GM10248 (cell line): ENCODE results near the gene TP53.

Experiments used
- CTCF ChIA-PET: fragments of 300-600 bp; sonication (Branson Sonifier 250); formaldehyde crosslinking; extraction: SDS; loops from one replicate; lab custom pipeline; 2021; ENCODE audit warnings: antibody characterized with exemption; lab: Yijun Ruan, JAX
- POLR2A ChIA-PET: fragments of 350-650 bp; sonication (Branson Sonifier 250); formaldehyde crosslinking; extraction: SDS; loops from one replicate; lab custom pipeline; 2020; ENCODE audit warnings: antibody characterized with exemption; lab: Yijun Ruan, JAX
- DNase-seq: peaks from one replicate; pipeline ENCODE4 v3.0.0; 2012; ENCODE audit errors: extremely low spot score
- CTCF ChIP-seq: IDR thresholded peaks from 2 replicates; pipeline ENCODE4 v1.5.1; 2012; ENCODE audit warnings: mild to moderate bottlenecking, low read depth; ENCODE audit errors: extremely low read depth, missing control alignments, control extremely low read depth

Gene TP53

DNA sequence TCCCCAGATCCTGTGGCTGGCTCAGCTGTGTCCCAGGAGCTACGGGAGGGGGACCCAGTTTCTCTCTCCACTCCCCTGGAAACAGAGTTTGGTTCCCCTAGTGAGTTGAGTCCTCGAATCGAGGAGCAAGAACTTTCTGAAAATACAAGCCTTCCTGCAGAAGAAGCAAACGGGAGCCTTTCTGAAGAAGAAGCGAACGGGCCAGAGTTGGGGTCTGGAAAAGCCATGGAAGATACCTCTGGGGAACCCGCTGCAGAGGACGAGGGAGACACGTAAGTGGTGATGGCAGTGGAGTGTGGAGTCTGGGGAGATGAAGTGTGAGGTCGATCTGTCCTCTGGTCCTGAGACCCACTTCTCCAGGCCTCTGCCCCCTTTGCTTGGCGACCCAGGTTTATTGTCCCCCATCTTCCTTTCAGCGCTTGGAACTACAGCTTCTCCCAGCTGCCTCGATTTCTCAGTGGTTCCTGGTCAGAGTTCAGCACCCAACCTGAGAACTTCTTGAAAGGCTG is 1.6 kb upstream of the TP53 start:
- ChIA-PET POLR2A (interaction anchor here (2.4 kb wide), 1 partner anchor 115 kb away, joined by 9 read pairs; no protein-coding TSS in a partner anchor), CTCF (interaction anchor here (0.8 to 5.5 kb wide), 16 partner anchors 10 to 368 kb away, joined by 3 to 112 read pairs (median 9); partner anchors contain the start of genes ATP1B2, EFNB3, SAT2 and SHBG)
- no peak for TF ChIP-seq CTCF
- no peak for DNase-seq

DNA sequence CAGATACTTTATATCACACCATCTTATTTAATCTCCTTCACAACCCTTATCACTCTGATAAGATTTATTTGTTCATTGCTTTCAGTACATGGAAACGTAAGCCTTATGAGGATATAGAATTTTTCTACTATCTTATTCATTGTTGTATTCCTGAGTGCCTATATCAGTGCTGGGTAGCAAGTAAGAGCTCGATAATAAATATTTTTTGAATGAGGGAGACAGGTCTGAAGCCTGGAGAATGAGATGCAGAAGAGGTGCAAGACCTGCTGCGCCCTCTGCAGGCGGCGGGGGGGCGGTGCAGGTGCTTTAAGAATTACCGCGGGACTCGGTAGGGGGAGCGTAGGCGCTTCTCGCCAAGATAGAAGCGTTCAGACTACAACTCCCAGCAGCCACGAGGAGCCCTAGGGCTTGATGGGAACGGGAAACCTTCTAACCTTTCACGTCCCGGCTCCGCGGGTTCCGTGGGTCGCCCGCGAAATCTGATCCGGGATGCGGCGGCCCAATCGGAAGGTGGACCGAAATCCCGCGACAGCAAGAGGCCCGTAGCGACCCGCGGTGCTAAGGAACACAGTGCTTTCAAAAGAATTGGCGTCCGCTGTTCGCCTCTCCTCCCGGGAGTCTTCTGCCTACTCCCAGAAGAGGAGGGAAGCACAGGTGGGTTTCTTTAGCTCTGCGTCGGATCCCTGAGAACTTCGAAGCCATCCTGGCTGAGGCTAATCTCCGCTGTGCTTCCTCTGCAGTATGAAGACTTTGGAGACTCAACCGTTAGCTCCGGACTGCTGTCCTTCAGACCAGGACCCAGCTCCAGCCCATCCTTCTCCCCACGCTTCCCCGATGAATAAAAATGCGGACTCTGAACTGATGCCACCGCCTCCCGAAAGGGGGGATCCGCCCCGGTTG is 868 bp upstream of the TP53 start, which contains the start of gene WRAP53:
Gene WRAP53, plus strand, starts transcription at position 570 of the 900 bp plus-strand sequence. Its CDS starts 172 bp downstream, at position 742.
- POLR2A ChIA-PET, result interaction anchor here (0.5 to 2.4 kb wide), 21 partner anchors 12 to 556 kb away, joined by 3 to 18 read pairs (median 4); partner anchors contain the start of genes ATP1B2, CD68, FXR2 and MPDU1
- peak; percentile 99 for TF ChIP-seq CTCF
- peak; percentile 96 for DNase-seq
- CTCF ChIA-PET, result interaction anchor here (0.6 to 5.5 kb wide), 50 partner anchors 9 to 664 kb away, joined by 3 to 112 read pairs (median 4); partner anchors contain the start of genes ATP1B2, CD68, EFNB3 and FXR2

DNA sequence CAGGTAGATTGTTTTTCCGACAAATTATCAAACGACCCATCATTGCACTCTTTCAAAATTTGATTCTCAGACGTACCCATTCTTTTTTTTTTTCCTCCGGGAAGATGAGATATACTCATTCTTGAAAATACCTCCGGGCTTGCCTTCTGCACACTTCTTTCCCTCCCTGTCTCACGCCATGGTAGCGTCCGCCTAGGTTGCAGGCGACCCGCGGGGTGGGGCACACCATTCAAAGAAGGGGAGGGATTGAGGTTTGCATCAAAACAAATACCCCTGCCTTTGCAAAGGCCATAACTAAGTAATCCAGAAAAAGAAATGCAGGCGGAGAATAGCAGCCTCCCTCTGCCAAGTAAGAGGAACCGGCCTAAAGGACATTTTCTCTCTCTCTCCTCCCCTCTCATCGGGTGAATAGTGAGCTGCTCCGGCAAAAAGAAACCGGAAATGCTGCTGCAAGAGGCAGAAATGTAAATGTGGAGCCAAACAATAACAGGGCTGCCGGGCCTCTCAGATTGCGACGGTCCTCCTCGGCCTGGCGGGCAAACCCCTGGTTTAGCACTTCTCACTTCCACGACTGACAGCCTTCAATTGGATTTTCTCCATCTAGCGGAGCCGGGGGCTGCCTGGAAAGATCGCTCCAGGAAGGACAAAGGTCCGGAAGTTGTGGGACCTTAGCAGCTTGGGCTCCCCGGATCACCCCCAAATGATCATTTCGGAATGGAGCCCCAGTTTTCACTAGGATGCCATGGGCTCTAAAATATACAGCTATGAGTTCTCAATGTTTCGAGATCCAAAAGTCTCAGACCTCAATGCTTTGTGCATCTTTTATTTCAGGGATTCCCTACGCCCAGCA is 843 bp downstream of the TP53 start:
- ChIA-PET POLR2A (interaction anchor here (0.6 to 2.4 kb wide), 17 partner anchors 14 to 467 kb away, joined by 3 to 18 read pairs (median 3); partner anchors contain the start of genes ACADVL, ATP1B2, DLG4 and NAA38), CTCF (interaction anchor here (0.9 to 5.5 kb wide), 29 partner anchors 11 to 665 kb away, joined by 3 to 112 read pairs (median 6); partner anchors contain the start of genes ATP1B2, CD68, EFNB3 and FXR2)
- DNase-seq, result peak; percentile 75
- TF ChIP-seq CTCF, result no peak

- no peak for TF ChIP-seq CTCF
- POLR2A ChIA-PET, result interaction anchor here (0.6 to 1.8 kb wide), 8 partner anchors 13 to 466 kb away, joined by 3 to 12 read pairs (median 3); partner anchors contain the start of genes ACADVL, ATP1B2, DLG4 and POLR2A
- CTCF ChIA-PET, result interaction anchor here (1.2 to 5.5 kb wide), 7 partner anchors 10 to 330 kb away, joined by 4 to 112 read pairs (median 8); partner anchors contain the start of genes ATP1B2, SHBG and SOX15
- peak; percentile 89 for DNase-seq
Observed at GRCh38 chr17:7685533-7686221, 1.6 kb downstream of the TP53 start.

GRCh38 chr17:7684851-7685532 is 2.3 kb downstream of the TP53 start:
- POLR2A ChIA-PET, result interaction anchor here (1.8 kb wide), 1 partner anchor 34 kb away, joined by 12 read pairs; the partner anchor contains the start of gene ATP1B2

More at GRCh38 chr17:7684851-7685532, 2.3 kb downstream of the TP53 start:
- no peak for TF ChIP-seq CTCF
- CTCF ChIA-PET, result interaction anchor here (1.9 to 5.5 kb wide), 2 partner anchors 11 to 52 kb away, joined by 5 to 112 read pairs; partner anchors contain the start of gene SHBG
- DNase-seq, result no peak
